B cell (primary cell): ENCODE results near the gene ST6GALNAC2.
"Not testable (repeated sequence)": the region's sequence is repeated elsewhere in the genome, so short reads cannot be mapped to it uniquely, and the experiment has no call there.

ENCODE experiments used
- EZH2 ChIP-seq: IDR thresholded peaks from 2 replicates; pipeline ENCODE4 v1.6.1; 2012; ENCODE audit warnings: borderline replicate concordance, low read depth, mild to moderate bottlenecking, moderate library complexity, low read length; ENCODE audit not compliant: insufficient read depth, poor library complexity, severe bottlenecking
- TF ChIP-seq, protein P1 (sequence below): fragments of 200-600 bp; IDR thresholded peaks from one replicate; pipeline ENCODE4 v1.8.0; 2022; ENCODE audit warnings: antibody characterized with exemption, mild to moderate bottlenecking

DNA sequence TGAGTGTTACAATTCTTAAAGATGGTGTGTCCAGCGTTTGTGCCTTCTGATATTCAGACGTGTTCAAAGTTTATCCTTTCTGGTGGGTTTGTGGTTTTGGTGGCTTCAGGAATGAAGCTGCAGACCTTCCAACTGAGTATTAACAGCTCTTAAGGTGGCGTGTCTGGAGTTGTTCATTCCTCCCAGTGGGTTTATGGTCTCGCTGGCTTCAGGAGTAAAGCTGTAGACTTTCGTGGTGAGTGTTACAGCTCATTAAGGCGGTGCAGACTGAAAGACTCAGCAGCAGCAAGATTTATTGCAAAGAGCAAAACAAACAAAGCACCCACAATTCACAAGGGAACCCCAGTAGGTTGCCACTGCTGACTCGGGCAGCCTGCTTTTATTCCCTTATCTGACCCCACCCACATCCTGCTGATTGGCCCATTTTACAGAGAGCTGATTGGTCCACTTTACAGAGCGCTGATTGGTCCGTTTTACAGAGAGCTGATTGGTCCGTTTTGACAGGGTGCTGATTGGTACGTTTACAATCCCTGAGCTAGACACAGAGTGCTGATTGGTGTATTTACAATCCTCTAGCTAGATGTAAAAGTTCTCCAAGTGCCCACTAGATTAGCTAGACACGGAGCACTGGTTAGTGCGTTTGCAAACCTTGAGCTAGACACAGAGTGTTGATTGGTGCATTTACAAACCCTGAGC is 28.6 kb upstream of the ST6GALNAC2 start:
- TF ChIP-seq, protein P1, sequence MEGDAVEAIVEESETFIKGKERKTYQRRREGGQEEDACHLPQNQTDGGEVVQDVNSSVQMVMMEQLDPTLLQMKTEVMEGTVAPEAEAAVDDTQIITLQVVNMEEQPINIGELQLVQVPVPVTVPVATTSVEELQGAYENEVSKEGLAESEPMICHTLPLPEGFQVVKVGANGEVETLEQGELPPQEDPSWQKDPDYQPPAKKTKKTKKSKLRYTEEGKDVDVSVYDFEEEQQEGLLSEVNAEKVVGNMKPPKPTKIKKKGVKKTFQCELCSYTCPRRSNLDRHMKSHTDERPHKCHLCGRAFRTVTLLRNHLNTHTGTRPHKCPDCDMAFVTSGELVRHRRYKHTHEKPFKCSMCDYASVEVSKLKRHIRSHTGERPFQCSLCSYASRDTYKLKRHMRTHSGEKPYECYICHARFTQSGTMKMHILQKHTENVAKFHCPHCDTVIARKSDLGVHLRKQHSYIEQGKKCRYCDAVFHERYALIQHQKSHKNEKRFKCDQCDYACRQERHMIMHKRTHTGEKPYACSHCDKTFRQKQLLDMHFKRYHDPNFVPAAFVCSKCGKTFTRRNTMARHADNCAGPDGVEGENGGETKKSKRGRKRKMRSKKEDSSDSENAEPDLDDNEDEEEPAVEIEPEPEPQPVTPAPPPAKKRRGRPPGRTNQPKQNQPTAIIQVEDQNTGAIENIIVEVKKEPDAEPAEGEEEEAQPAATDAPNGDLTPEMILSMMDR = not testable (repeated sequence)
- TF ChIP-seq EZH2 = not testable (repeated sequence)
